Measurements from ENCODE around the gene KCNJ10.

Gene KCNJ10

DNA sequence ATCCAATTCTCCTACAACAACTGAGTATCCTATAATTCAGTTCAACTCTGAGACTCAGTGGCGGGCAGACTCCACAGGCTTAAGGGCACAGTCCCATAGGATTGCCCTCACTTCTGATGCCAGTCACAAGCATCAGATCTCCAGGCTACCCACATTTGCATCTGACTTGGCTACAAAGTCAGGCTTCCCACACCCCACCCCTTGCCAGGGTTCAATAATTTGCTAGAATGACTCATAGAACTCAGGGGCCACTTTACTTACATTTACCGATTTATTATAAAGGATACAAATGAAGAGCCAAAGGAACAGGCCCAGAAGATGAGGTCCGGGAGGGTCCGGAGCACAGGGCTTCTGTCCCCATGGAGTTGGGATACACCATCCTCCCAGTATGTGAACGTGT lies 80.0 kb downstream of the KCNJ10 start:
- no peak for DNase-seq (ENCODE audit: low spot score)

- DNase-seq (ENCODE audit: low spot score), result no peak
Measured at GRCh38 chr1:159989581-159989980, 80.4 kb downstream of the KCNJ10 start.

DNA sequence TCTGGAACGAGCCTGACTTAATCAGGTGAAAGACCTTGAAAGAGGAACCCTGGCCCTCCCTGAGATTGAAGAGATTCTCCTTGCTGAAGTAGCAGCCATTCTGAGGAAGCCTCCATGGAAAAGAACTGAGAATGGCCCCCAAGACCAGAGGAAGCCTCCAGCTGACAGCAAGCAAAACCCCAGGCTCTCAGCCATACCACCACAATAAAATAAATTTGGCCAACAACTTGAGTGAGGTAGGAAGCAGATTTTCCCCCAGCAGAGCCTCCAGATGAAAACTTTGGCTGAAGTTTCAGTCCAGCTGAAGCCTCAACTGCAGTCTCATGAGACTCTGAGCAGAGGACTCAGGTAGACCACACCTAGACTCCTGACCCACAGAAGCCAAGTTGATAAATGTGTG lies 82.0 kb downstream of the KCNJ10 start:
- DNase-seq (ENCODE audit: low spot score), result no peak

GRCh38 chr1:159987186-159987585 lies 82.8 kb downstream of the KCNJ10 start:
- no peak for DNase-seq (ENCODE audit: low spot score)

DNA sequence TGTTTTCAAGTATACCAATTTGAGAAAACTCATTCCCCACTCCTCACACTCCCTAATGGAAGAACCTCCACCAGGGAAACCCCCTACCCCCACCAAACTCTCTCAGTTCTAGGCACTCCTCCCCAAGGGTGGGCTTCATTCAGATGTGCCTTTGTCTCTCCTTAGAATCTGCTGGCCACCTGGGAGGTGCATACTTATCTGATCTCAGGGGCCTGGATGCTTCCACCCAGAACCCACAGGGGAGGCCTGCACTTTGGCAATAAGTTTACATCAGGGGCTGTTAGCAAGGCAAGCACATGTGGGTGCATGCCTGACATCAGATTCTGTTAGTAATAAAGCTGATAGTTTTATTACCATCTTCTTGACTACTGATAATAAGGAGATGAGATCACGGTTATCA lies 83.4 kb downstream of the KCNJ10 start:
- DNase-seq (ENCODE audit: low spot score), result no peak

- no peak for DNase-seq (ENCODE audit: low spot score)
Measured at GRCh38 chr1:159986093-159986492, 83.9 kb downstream of the KCNJ10 start.

DNA sequence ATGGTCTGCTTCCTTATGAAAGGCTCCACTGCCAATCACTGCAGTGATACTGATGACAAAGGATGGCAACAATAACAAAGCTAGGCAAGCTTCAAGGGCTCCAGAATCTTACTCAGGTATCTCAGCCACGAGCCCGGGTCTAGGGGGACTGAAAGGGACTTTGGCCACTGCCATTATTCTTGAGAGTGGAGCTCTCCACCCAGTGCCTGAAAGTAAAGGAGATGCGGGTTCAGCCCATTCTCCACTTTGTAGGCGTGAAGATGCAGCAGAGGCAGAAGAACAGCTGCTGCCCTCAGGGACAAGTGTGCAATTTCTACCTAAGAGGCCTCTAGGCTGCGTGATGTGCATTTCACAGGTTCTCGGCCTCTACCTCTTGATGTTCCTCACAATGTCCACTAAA lies 84.5 kb downstream of the KCNJ10 start:
- DNase-seq (ENCODE audit: low spot score), result no peak

DNA sequence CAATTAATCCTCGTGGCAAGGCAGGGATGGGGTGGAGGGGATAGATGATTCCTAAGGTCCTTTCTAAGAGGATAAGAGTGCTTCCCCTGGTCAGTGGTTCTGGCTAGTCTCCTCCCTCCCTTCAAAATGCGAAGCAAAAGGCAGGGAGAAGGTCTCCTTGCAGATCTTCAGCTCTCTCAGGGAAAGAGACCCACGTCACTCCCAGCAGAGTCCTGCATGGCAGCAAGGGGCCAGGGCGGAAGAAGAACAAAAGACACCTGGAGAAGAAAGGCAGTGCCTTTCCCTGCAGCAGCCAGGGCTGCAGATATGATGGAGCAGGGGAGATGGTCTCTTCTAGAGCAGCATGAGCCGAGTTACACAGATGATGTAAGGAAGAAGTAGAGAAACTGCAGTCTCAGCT lies 86.3 kb downstream of the KCNJ10 start:
- no peak for DNase-seq (ENCODE audit: low spot score)

- no peak for DNase-seq (ENCODE audit: low spot score)
Measured at GRCh38 chr1:159982280-159982679, 87.7 kb downstream of the KCNJ10 start.

DNA sequence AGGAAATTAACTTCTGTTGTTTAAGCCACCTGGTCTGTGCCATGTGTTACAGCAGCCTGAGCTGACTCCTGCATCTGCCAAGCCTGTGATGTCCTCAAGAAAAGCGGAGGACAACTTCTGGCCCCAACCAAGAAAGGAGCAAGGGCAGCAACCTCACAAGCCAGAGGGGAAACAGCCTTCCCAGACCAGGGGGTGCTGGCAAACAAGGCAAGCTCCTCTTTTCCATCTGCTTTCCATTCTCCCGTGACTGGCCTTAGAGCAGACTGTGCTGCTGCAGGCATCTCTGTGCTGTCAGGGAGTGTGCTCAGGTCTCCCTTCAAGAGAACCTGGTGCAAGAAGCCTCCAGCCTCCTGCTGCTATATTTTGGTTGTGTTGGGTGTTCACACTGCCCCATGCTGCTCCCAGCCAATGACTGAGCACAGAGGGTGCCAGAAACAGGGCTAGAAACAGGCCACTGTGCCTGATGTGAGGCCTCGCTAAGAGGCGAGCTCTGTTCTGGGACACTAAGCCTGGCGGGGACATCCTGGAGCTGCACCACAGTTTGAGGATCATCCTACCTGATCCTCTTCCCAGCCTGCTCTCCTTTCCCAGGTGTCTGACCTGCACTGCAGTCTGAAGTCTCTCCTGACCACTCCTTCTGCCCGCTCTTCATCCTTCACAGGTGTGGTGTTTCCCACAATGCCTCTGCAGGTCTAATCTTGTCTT lies 88.5 kb downstream of the KCNJ10 start:
- DNase-seq (ENCODE audit: low spot score), result no peak

DNA sequence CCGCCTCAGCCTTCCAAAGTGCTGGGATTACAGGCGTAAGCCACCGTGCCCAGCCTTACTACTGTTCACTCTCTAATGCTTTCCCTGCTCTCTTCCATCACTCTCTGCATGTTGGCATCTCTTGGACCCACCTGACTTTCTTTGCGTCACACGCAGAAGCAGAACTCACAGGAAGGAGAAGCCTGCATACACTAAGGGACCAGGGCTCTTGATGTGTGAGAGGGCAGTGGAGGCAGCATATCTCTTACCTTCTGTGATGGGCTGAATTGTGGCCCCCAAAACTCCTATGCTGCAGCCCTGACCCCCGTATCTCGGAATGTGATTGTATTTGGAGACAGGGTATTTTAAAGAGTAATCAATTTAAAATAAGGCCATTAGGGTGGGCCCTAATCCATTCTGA lies 89.2 kb downstream of the KCNJ10 start:
- no peak for DNase-seq (ENCODE audit: low spot score)

- no peak for DNase-seq (ENCODE audit: low spot score)
Measured at GRCh38 chr1:159980076-159980475, 89.9 kb downstream of the KCNJ10 start.

DNA sequence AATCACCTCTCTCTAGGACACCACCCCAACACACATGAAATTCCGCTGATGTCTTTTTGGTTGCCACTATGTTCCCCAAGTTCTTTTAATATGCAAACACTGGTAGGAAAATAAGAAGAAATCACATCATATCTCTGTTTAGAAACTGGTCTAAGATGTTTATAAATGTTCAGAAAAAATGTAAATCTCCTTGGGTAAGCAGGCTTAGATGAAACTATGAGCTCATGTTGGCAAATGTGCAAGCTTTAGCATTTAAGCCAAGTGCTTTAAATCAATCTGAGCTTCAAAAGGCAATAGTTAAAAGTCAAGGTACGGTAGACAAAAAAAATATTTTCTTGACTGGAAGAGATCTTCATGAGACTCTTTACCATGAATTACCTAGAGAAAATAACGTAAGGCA lies 90.7 kb downstream of the KCNJ10 start:
- DNase-seq (ENCODE audit: low spot score), result no peak

DNA sequence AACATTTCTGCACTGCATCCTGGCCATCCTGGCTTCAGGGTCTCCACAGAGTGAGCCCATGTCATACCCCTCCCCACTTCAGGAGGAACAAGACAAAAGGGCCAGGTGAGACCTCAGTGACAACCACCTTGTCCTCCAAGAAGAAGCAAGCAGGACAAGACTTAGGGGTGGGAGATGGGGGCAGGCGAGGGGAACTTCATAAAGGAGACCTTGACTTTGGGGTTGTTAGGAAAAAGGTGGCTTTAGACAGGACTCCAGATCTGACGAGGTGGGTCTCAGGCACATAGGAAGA lies 91.9 kb downstream of the KCNJ10 start:
- DNase-seq (ENCODE audit: low spot score), result no peak

DNA sequence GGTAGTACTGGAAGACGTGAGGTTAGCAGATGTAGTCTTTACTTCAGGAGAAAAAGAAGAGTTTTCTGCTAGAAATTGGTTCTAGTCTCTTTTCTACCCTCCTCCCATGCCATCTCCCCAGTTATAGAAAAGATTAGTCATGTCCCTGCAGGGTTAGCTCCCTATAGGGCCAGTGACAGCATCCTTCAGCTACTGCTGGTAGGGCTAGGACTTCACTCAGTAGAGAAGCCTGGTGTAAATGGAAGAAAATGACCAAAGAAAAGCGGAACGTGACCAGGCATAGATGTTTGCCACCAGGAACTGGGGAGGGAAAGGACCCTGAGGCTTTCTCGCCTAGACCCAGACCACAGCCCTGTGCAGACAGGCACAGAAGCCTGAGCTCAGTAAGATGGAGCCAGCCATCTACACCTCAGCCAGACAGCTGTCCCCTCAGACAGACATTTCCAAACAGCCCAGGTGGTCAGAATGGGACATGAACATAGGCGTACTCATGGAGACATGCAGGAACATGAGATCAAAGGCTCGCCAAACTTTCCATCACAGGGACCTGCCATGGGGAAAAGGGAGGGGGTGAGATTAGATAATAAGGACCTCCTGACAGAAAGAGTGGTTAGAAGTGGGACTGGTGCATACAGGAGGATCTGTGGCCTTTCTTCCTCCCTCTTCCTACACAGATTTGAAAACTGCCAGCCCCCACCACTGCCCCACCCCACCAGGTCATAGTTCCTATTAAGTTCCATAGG lies 92.4 kb downstream of the KCNJ10 start:
- DNase-seq (ENCODE audit: low spot score), result no peak

DNA sequence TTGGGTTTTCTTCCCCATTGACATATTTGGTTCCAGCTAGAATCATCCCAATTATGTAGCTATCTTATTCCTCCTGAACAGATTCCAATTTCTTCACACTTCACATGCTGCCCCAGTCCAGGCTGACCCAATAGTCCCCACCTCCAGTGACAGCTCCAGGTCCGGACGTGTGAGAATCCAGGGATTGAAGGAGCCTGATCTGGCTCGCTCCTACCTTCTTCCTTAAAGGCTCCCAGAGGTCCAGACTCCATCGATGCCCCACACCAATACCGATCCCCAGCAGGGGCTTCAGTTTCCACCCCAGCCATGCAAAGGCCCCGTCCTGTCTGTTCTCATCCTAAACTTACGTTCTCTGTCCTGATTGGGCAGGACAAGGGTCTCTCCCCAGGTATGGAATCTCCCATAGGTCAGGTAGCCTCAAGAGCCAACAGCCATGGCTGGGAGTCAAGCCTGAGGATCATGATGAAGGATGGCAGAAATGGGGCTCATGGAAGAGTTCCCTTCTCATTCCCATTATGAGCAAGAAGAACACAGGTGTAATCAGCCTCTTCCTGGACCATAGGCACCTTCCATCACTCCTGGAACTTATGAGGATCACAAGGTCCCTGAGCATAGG lies 95.5 kb downstream of the KCNJ10 start:
- no peak for DNase-seq (ENCODE audit: low spot score)

DNA sequence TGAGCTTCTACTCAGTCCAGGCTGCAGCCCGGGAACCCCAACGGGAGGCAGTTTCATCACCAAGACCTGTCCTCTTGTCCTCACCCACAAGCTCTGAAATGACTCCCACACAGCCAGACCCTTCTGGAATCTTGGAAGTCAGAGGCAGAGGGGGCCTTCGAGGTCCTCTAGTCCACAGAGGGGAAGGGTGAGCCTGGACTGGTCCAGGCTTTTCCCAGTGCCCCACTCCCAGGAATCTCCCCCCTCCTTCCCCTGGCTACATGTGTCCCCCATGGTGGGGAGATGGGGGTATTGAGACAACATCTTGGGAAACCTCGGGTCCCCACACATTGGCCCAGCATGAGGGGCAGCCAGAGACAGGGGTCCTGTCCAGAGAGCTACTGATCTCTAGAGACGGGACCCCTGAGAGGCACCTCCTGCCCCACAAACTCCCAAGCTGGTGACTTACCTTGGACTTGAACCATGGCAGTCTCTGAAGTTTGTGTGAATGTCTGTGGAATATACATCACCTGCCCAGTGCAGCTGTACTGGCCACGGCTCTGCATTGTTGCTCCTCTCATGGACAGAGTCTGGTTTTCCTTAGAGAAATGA lies 96.5 kb downstream of the KCNJ10 start:
- DNase-seq (ENCODE audit: low spot score), result no peak

GRCh38 chr1:159972443-159973205 lies 97.3 kb downstream of the KCNJ10 start:
- DNase-seq (ENCODE audit: low spot score), result no peak

DNA sequence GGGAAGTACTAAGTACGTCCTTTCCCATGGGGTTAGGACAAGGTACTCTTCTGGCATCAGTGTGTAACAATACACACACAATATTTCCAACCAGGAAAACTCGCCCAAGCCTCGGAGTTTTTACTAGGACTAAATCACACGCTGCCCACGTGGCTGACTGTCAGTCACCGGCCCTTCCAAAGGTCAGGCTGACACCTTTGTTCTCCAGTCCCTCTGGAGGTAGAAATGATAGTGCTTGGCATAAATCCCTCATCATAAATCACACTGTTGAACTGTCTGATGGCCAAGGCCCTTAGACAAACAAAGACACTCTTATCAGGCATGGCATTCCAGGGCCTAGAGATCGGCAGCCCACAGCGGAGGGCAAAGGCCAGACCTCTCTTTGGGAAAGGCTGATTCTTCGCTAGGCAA lies 99.0 kb downstream of the KCNJ10 start:
- DNase-seq (ENCODE audit: low spot score), result no peak

- no peak for DNase-seq (ENCODE audit: low spot score)
Measured at GRCh38 chr1:159968901-159969300, 101.1 kb downstream of the KCNJ10 start.

- DNase-seq (ENCODE audit: low spot score), result no peak
Measured at GRCh38 chr1:159965263-159965662, 104.7 kb downstream of the KCNJ10 start.

GRCh38 chr1:159964144-159964543 lies 105.8 kb downstream of the KCNJ10 start:
- no peak for DNase-seq (ENCODE audit: low spot score)
